ENCODE measurements around the gene ACOT8.
"Not testable (repeated sequence)": the region's sequence is repeated elsewhere in the genome, so short reads cannot be mapped to it uniquely, and the experiment has no call there.

The ACOT8 gene

GRCh38 chr20:45851501-45851900 lies 5.7 kb downstream of the ACOT8 start:
- no peak for FAIRE-seq

DNA sequence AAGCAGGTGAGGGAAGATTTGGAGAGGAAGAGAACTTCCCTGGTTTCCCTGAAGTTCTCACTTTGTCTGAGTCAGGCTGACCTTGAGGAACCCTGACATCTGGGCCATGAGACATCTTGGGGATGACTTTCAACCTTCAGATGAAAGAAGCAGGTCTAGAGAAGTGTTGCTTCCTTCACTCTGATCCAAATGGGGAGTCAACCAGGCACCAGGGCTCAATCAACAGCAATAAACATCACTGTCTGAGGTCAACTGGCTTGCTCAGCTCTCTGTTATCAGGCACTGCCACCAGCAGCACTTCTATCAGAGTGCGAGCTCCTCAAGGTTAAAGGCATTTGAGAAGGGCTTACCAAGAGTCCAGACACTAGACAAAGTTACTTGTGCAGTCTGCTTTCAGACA lies 6.3 kb downstream of the ACOT8 start:
- FAIRE-seq = no peak

- FAIRE-seq = no peak
Observed at GRCh38 chr20:45850238-45850637, 7.0 kb downstream of the ACOT8 start.

GRCh38 chr20:45848969-45849582 lies 8.1 kb downstream of the ACOT8 start:
- no peak for FAIRE-seq

GRCh38 chr20:45848421-45848820 lies 8.8 kb downstream of the ACOT8 start:
- no peak for FAIRE-seq

DNA sequence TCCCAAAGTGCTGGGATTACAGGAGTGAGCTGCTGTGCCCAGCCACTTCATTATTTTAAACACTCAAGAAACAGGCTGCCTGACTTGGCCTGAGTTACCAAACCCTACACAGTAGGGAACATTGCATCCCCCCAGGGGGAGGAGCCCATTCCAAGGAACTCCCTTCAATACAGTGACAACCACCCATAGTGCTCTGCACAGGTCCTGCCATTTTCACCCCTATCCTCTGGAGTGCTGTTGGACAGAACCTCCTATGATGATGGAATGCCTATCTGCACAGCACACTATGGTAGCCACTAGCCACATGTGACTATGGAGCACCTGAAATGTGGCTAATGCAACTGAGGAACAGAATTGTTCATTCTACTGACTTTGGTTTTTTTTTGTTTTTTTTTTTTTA lies 11.7 kb downstream of the ACOT8 start:
- FAIRE-seq = no peak

DNA sequence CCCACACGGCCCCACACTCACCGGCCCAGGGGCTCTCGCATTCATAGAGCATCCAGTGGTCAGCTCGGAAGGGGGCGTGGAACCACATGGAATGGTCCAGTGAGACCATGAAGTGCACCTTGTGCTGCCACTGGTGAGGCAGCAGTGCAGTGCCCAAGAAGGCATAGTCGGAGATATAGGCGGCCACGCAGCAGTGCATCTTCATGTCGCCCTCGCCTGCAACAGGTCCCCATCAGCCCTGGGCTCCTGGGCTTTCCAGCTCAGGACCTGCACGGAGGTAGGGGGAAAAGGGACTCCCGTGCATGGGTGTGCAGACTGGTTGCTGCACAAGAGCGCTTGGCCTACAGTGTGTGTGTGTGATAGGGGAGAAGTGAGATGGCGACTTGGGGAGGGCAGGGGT lies 13.7 kb downstream of the ACOT8 start:
- FAIRE-seq = no peak

DNA sequence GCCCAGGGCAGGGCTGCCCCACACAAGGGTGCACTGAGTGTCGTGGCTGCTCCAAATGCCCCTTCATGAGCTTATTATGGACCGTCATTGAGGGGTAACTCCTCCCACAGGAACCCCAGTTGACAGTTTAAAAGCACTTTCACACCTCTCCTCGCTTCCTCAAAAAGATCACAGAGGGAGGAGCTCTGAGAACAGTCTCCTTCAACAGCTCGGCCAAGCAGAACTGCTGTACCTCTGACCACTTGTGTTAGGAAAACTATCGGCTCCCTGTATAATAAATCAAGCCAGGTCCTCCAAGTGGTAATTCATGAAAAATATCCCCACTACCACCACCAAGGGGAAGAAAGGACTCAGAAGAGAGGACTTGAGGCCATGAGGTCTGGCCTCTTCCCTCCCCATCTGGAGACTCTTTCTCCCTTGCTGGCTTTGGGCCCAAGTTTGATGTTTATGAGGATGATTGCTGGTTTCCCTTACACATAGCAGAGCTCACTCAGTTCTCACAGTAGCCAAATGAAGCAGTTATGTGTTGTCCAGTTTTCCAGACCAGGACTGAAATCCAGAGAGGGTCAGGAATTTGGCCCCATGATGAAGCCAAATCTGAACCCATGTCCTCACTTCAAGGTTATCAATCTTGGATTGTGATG lies 14.9 kb downstream of the ACOT8 start:
- no peak for FAIRE-seq

DNA sequence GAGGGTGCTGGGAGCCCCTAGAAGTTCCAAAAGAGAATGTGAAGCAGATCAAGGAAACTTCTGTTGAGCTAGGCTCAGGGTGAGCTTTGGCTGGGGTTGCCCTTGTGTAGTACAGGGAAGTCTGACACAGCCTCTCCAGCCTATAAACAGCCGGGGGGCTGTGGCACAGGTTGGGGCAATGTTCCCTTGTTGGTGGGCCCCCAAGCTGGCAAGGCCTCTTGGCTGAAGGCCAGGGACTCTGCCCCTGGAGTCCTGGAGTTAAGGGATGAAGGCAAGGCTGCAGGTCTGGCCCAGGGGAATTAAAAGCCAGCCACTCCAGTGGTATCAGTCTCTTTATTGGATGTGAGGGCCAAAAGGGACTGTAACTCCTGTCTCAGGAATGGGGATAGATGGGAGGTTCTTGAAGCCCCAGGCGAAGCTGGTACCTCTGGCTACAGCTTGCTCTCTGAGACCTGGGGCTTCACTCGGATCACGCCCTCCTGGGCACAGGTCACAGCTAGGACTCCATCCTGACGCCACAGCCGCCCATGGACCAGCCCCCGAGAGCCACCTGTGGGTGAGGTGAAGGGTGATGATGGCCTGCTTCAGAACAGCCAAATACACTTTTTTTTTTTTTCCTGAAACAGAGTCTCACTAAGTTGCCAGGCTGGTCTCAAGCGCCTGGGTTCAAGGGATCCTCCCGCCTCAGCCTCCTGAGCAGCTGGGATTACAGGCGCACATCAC lies 15.6 kb downstream of the ACOT8 start:
- no peak for FAIRE-seq

GRCh38 chr20:45840700-45841198 lies 16.4 kb downstream of the ACOT8 start:
- no peak for FAIRE-seq

DNA sequence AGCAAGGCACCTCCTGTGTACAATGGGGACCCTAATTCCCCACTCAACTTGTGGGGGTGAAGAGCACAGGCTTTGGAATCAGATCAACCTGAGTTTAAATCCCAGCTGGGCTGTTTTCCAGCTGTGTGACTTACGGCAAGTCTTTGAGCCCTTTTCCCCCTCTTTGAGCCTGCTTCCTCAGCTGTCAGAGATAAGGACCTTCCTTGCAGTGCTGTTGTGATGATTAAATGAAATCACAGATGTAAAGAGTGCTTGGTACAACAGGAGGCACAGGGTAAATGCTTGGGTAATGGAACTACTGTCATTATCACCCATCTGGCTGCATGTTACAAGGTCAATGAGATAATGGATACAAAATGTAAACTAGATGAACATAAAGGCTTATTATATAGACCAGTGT lies 20.4 kb downstream of the ACOT8 start:
- FAIRE-seq = no peak

DNA sequence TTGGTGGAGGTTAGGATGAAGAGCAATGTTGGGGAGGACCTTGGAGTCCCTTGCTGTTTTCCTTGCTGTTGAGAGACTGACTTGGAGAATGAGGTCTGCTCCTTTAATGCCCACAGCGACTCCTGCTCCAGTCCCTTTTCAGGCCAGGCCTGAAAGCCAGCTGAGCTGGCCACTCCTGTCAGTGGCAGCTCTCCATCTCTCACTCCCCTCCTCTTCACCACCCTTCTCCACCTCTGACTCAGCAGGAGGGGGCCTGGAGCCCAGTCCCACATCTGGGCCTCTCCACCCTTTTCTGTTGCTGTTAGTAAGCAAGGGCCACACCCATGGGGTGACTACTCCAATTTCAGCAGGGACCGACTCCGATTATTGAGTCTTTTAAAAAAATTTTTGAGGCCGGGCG lies 21.4 kb downstream of the ACOT8 start:
- FAIRE-seq = no peak

GRCh38 chr20:45835329-45835765 lies 21.8 kb downstream of the ACOT8 start:
- FAIRE-seq = no peak

DNA sequence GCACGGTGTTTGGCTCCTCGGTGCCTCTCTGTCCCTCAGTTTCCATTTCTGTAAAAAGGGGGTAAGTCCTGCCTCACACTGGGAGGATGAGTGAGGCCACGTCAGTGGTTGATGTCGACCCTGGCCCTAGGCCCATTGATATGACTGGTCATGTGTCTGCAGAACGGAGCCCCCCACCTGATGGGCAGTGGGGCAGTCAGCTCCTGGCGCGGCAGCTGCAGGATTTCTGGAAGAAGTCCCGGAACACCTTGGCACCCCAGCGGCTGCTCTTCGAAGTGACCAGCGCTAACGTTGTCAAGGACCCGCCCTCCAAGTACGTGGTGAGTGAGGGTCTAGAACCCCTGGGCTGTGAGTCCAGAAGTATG lies 22.4 kb downstream of the ACOT8 start:
- no peak for FAIRE-seq

GRCh38 chr20:45833883-45834796 lies 23.1 kb downstream of the ACOT8 start:
- no peak for FAIRE-seq

GRCh38 chr20:45833030-45833882 lies 23.9 kb downstream of the ACOT8 start, which contains the start of gene SNX21:
Gene SNX21 (plus strand): TSS chr20:45833799. CDS start chr20:45833920, 121 bp downstream.
- no peak for FAIRE-seq

- FAIRE-seq = no peak
Observed at GRCh38 chr20:45832619-45833018, 24.6 kb downstream of the ACOT8 start.

DNA sequence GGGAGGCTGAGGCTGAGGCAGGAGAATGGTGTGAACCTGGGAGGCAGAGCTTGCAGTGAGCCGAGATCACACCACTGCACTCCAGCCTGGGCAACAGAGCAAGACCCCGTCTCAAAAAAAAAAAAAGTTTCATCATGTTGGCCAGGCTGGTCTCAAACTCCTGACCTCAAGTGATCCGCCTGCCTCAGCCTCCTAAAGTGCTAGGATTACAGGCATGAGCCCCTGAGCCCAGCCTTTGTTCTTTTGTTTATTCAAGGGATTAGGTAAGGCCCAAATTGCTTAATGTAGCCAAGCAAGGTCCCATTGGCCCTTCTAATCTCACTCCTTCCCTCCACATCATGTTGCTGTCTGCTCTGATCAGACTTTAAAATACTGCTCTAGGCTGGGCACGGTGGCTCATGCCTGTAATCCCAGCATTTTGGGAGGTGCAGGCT lies 27.5 kb downstream of the ACOT8 start:
- not testable (repeated sequence) for FAIRE-seq

DNA sequence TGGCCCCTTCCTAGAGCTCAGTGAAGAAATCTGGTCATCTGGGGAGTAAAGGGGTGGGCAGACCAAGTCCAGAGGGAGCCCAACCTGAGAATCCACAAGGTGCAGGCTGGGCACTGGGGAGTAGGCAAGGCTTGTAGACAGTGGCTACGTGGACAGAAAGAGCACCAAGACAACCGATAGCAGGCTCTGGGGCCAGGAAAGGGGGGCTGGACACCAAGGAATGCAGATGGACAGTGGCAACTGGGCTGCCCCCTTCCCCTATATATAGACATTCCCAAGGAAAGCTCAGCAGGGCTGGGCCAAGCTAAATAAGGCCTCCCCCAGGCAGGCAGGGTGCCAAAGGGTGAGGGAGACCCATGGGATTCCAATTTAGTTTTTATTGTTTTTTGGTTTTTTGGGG lies 28.6 kb downstream of the ACOT8 start:
- FAIRE-seq = no peak

- FAIRE-seq = no peak
Observed at GRCh38 chr20:45827712-45828111, 29.5 kb downstream of the ACOT8 start.

- FAIRE-seq = no peak
Observed at GRCh38 chr20:45827030-45827652, 30.1 kb downstream of the ACOT8 start, which contains the start of gene TNNC2. Gene TNNC2 (minus strand): TSS chr20:45827312. CDS start chr20:45827248, 64 bp downstream.

Measured in colon (tissue), 2 donors.